GM23338 (cell line): Measurements from ENCODE around the gene ERF. TPM values are rescaled to one million over a fixed set of nuclear protein-coding genes. Genes with fewer than 3 reads are reported as not detected.

ENCODE experiments used
- ATAC-seq: fragments of 200-7000 bp; cut with Tn5 transposase; 3 replicates; pipeline ENCODE4 v1.9.1; 2020
- DNase-seq: peaks from one replicate; pipeline ENCODE4 v3.0.0-alpha.2; 2015; ENCODE audit warnings: low spot score
- H2AFZ ChIP-seq: fragments of 200-600 bp; sonication (generic); 2 replicates; pipeline ENCODE4 v1.8.0; 2016; ENCODE audit warnings: antibody characterized with exemption, mild to moderate bottlenecking, moderate library complexity
- H3F3A ChIP-seq: fragments of 200-600 bp; sonication (generic); replicated peaks from 2 replicates; pipeline ENCODE4 v1.8.0; 2017; ENCODE audit warnings: antibody characterized with exemption, mixed run types, low read depth
- H3K27ac ChIP-seq: fragments of 200-600 bp; sonication (generic); 2 replicates; pipeline ENCODE4 v1.6.1; 2016; ENCODE audit warnings: low read depth
- H3K27me3 ChIP-seq: fragments of 200-600 bp; sonication (generic); 2 replicates; pipeline ENCODE4 v1.8.0; 2016; ENCODE audit warnings: mild to moderate bottlenecking, mixed run types, moderate library complexity; ENCODE audit not compliant: insufficient read depth
- H3K36me3 ChIP-seq: fragments of 200-600 bp; sonication (generic); 2 replicates; pipeline ENCODE4 v1.8.0; 2016; ENCODE audit warnings: mild to moderate bottlenecking; ENCODE audit not compliant: insufficient read depth
- H3K4me1 ChIP-seq: fragments of 200-600 bp; sonication (generic); 2 replicates; pipeline ENCODE4 v1.8.0; 2016; ENCODE audit warnings: mild to moderate bottlenecking, moderate library complexity; ENCODE audit not compliant: insufficient read depth
- H3K4me2 ChIP-seq: fragments of 200-600 bp; sonication (generic); 2 replicates; pipeline ENCODE4 v1.7.1; 2017; ENCODE audit warnings: mixed run types
- H3K4me3 ChIP-seq: fragments of 200-600 bp; sonication (generic); 2 replicates; pipeline ENCODE4 v1.6.1; 2016; ENCODE audit warnings: mixed run types
- H3K79me2 ChIP-seq: fragments of 200-600 bp; sonication (generic); replicated peaks from 2 replicates; pipeline ENCODE4 v1.8.0; 2017; ENCODE audit warnings: mild to moderate bottlenecking; ENCODE audit not compliant: insufficient read depth
- H3K9me2 ChIP-seq: fragments of 200-600 bp; sonication (generic); 2 replicates; pipeline ENCODE4 v1.8.0; 2017; ENCODE audit not compliant: insufficient read depth
- H4K20me1 ChIP-seq: fragments of 200-600 bp; sonication (generic); replicated peaks from 2 replicates; pipeline ENCODE4 v1.8.0; 2017; ENCODE audit warnings: mild to moderate bottlenecking; ENCODE audit not compliant: insufficient read depth
- H3K27ac Mint-ChIP-seq: 2 replicates; pipeline ENCODE4 v1.8.0; 2020; ENCODE audit warnings: inconsistent platforms, mild to moderate bottlenecking, moderate library complexity, mixed read lengths
- H3K27me3 Mint-ChIP-seq: 3 replicates; pipeline ENCODE4 v1.8.0; 2022; ENCODE audit warnings: low read depth, mild to moderate bottlenecking, moderate library complexity, mixed read lengths, inconsistent platforms; ENCODE audit not compliant: insufficient read depth, poor library complexity
- H3K36me3 Mint-ChIP-seq: 3 replicates; pipeline ENCODE4 v1.8.0; 2021; ENCODE audit warnings: low read depth, mild to moderate bottlenecking, inconsistent platforms, moderate library complexity, mixed read lengths
- H3K4me1 Mint-ChIP-seq: 3 replicates; pipeline ENCODE4 v1.8.0; 2020; ENCODE audit warnings: mild to moderate bottlenecking, inconsistent platforms, mixed read lengths
- H3K4me3 Mint-ChIP-seq: 3 replicates; pipeline ENCODE4 v1.8.0; 2021; ENCODE audit warnings: moderate library complexity, mild to moderate bottlenecking, inconsistent platforms, mixed read lengths
- H3K9me3 Mint-ChIP-seq: 3 replicates; pipeline ENCODE4 v1.8.0; 2020; ENCODE audit warnings: moderate library complexity, mild to moderate bottlenecking, inconsistent platforms, mixed read lengths
- CREB1 ChIP-seq: fragments of 250-450 bp; sonication (Bioruptor Pico); IDR thresholded peaks from 2 replicates; pipeline ENCODE4 v1.5.0; 2020; ENCODE audit warnings: low read depth, mild to moderate bottlenecking, moderate library complexity
- ETS1 ChIP-seq: IDR thresholded peaks from 2 replicates; pipeline ENCODE4 v1.6.1; 2016; ENCODE audit warnings: antibody characterized with exemption
- EZH2 ChIP-seq: fragments of 200-600 bp; sonication (generic); IDR thresholded peaks from one replicate; pipeline ENCODE4 v1.8.0; 2017; ENCODE audit warnings: antibody characterized with exemption, mild to moderate bottlenecking, low read depth; ENCODE audit not compliant: unreplicated experiment
- ZNF114 ChIP-seq: fragments of 250-450 bp; sonication (Bioruptor Pico); IDR thresholded peaks from 2 replicates; pipeline ENCODE4 v1.5.0; 2020; ENCODE audit warnings: mild to moderate bottlenecking, moderate library complexity
- ZNF331 ChIP-seq: fragments of 250-450 bp; sonication (Bioruptor Pico); IDR thresholded peaks from 2 replicates; pipeline ENCODE4 v1.5.0; 2020; ENCODE audit warnings: low read depth, mild to moderate bottlenecking, moderate library complexity
- ZNF462 ChIP-seq: fragments of 250-450 bp; sonication (Bioruptor Pico); IDR thresholded peaks from 2 replicates; pipeline ENCODE4 v1.5.0; 2020; ENCODE audit warnings: mild to moderate bottlenecking, moderate library complexity
- polyA plus RNA-seq: library from polyadenylated mRNA; unstranded; fragments of >200 nt; fragmentation: Nextera tagmentation; extraction: Ambion mirVana; gene quantifications from 2 replicates; pipeline ENCODE4 v1.2.1, GENCODE V29; 2016
- total RNA-seq: library from RNA; depleted of rRNA; stranded (reverse); fragments of >200 nt; shearing (Covaris generic); gene quantifications from 2 replicates; pipeline ENCODE4 v1.2.3, GENCODE V29; 2014

ERF gene
- total and polyA plus RNA-seq, 2 experiments from 2014 or later, result 29.4 to 49.4 TPM

GRCh38 chr19:42224940-42225717, 29.8 kb downstream of the ERF start (continued):
- no peak for TF ChIP-seq ZNF462
- no peak for TF ChIP-seq CREB1 (CRISPR knock-in tag)
- TF ChIP-seq ZNF331, result no peak
- no peak for TF ChIP-seq ETS1

- peak overlapping the region; percentile 94 for H3K4me3 Mint-ChIP-seq
- Histone ChIP-seq H3K4me1 (peaks cover 9% of the 10 kb centered on the region), H4K20me1 (peaks cover 17% of the 10 kb centered on the region), H3K27ac (peak overlapping the region; percentile 27; the same call in 1 of the 2 replicates), H3K36me3 (no peaks in the 10 kb centered on the region), H2AFZ (no peak overlapping the region; the same call in 1 of the 2 replicates), H3K27me3 (no peaks in the 10 kb centered on the region), H3K9me2 (no peaks in the 10 kb centered on the region), H3K79me2 (peaks cover 34% of the 10 kb centered on the region), H3K4me2 (peak overlapping the region; percentile 95), H3F3A (peaks cover 25% of the 10 kb centered on the region), H3K4me3 (peak overlapping the region; percentile 89)
- peaks cover 26% of the 10 kb centered on the region for H3K36me3 Mint-ChIP-seq
- no peaks in the 10 kb centered on the region for H3K9me3 Mint-ChIP-seq
- H3K4me1 Mint-ChIP-seq, result peaks cover 26% of the 10 kb centered on the region
- H3K27ac Mint-ChIP-seq, result peak overlapping the region; percentile 94
- DNase-seq (no peak), ATAC-seq (no peak)
- H3K27me3 Mint-ChIP-seq, result peaks cover 30% of the 10 kb centered on the region
- TF ChIP-seq ETS1 (no peak), ZNF114 (no peak), ZNF462 (no peak), EZH2 (no peak)
These were observed 34.2 kb downstream of the ERF start for GRCh38 chr19:42220751-42221097.
